GM12892 (cell line): ENCODE data around the gene RGS14.

ENCODE experiments used
- POLR2A ChIP-seq: IDR thresholded peaks from 2 replicates; pipeline ENCODE4 v1.6.1; 2011; ENCODE audit warnings: low read depth, low read length, control low read depth
- POLR2AphosphoS5 ChIP-seq: IDR thresholded peaks from 2 replicates; pipeline ENCODE4 v1.6.1; 2011; ENCODE audit warnings: low read depth, low read length, control low read depth

DNA sequence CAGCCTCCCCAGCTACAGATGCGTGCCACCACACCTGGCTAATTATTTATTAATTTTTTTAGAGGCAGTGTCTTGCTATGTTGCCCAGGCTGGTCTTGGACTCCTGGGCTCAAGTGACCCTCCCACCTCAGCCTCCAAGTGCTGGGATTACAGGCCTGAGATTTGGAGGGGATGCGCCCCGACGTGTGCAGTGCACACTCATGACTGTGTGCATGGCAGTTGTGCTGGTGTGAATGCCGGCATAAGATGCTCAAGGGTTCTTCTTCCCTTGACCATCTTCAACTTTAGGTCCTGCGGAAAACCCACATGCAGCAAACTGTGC is 23.0 kb downstream of the RGS14 start:
- TF ChIP-seq POLR2A = no peak
- TF ChIP-seq POLR2AphosphoS5 = no peak
